GM19099 (cell line): ENCODE measurements around the gene DNAJA1.
A peak's percentile ranks its signal among the peaks of the same experiment; 100 is the strongest.

Source experiments
- POLR2A ChIP-seq: IDR thresholded peaks from 3 replicates; pipeline ENCODE4 v1.6.1; 2011; ENCODE audit warnings: low read depth; ENCODE audit not compliant: insufficient read length; ENCODE audit errors: extremely low read depth

The DNAJA1 gene

GRCh38 chr9:33049680-33050361 is 24.7 kb downstream of the DNAJA1 start:
- no peak for TF ChIP-seq POLR2A

- TF ChIP-seq POLR2A, result no peak
Measured at GRCh38 chr9:33051144-33051543, 26.1 kb downstream of the DNAJA1 start.

- no peak for TF ChIP-seq POLR2A
Measured at GRCh38 chr9:33065157-33066076, 40.3 kb downstream of the DNAJA1 start.

GRCh38 chr9:33068991-33069390 is 43.9 kb downstream of the DNAJA1 start:
- no peak for TF ChIP-seq POLR2A

- TF ChIP-seq POLR2A, result peak; percentile 79
Measured at GRCh38 chr9:33076046-33077004, 51.3 kb downstream of the DNAJA1 start, which contains the start of gene SMU1. Gene SMU1 (minus strand): TSS chr9:33076674. CDS start chr9:33076608, 66 bp downstream.

GRCh38 chr9:33080534-33080933 is 55.5 kb downstream of the DNAJA1 start:
- TF ChIP-seq POLR2A, result no peak

- peak; percentile 21 for TF ChIP-seq POLR2A
Measured at GRCh38 chr9:33081128-33081851, 56.2 kb downstream of the DNAJA1 start.

GRCh38 chr9:33082128-33082527 is 57.1 kb downstream of the DNAJA1 start:
- no peak for TF ChIP-seq POLR2A

- TF ChIP-seq POLR2A, result no peak
Measured at GRCh38 chr9:33082538-33083326, 57.7 kb downstream of the DNAJA1 start.
